ENCODE measurements around the gene SLC35F6.
A peak's percentile ranks its signal among the peaks of the same experiment; 100 is the strongest.

SLC35F6 gene

GRCh38 chr2:26807788-26808460, 43.8 kb downstream of the SLC35F6 start:
- DNase-seq = peak; percentile 46
- TF ChIP-seq CTCF (IDR thresholded peaks at IDR 0.05; ENCODE audit: low read depth, low read length) = no peak
- Histone ChIP-seq H3K4me1 (peaks cover 8% of the 10 kb centered on the region), H3K27me3 (no peaks in the 10 kb centered on the region), H3K4me3 (ENCODE audit: low read depth, low read length) (no peak overlapping the region), H3K36me3 (no peaks in the 10 kb centered on the region), H3K9me3 (no peaks in the 10 kb centered on the region)

DNA sequence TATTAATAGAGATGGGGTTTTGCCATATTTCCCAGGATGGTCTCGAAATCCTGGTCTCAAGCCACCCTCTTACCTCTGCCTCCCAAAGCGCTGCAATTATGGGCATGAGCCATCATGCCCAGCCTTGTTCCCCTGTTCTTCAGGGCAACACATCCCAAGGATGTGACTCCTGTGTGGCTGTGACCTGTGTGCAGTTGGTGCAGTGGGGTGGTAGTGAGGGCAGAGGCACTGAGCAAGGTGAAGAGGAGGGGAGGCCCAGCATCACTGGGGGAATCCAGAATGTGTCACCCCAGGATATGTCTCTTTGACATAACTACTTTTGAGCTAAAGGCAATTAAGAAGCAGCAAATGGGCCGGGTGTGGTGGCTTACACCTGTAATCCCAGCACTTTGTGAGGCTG, 45.1 kb downstream of the SLC35F6 start:
- DNase-seq = no peak
- no peaks in the 10 kb centered on the region for H3K36me3 ChIP-seq
- H3K9me3 ChIP-seq = no peaks in the 10 kb centered on the region
- TF ChIP-seq CTCF (IDR thresholded peaks at IDR 0.05; ENCODE audit: low read depth, low read length) = no peak
- peaks cover 8% of the 10 kb centered on the region for H3K4me1 ChIP-seq
- H3K27me3 ChIP-seq = no peaks in the 10 kb centered on the region
- no peak overlapping the region for H3K4me3 ChIP-seq (ENCODE audit: low read depth, low read length)

DNA sequence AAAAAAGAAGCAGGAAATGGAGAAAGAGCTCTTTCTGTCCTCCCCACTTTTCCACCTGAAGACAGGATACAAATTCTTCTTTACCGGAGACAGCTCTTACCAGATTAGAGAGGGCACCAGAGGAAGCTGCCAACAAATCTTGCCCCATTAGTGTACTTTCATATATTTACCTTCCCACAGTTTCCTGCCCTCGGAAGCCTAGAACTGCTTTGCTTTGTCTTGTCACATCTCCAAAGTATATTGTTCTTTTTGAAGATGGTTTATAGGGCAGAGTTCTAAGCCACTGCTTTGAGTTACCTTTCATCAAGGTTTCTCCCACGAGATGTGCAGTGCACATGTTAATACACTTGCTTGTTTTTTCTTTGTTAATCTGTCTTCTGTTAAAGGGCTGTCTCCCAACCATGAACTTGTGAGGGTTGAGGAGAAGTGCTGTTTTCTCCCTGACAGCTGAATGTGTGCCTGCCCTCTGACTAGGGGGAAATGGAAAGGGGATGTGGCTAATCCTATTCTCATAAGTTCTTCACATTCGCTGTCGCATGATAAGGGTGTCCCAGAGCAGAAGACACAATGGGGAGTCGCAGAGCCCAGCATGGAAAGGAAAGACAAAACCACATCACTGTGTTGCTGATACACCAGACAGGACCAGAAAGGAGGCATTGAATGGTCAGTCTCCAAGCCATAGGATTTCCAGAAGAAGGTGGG, 45.9 kb downstream of the SLC35F6 start:
- TF ChIP-seq CTCF (IDR thresholded peaks at IDR 0.05; ENCODE audit: low read depth, low read length) = no peak
- Histone ChIP-seq H3K27me3 (no peaks in the 10 kb centered on the region), H3K36me3 (no peaks in the 10 kb centered on the region), H3K9me3 (no peaks in the 10 kb centered on the region; the same call in 1 of the 2 replicates), H3K4me1 (peaks cover 8% of the 10 kb centered on the region), H3K4me3 (ENCODE audit: low read depth, low read length) (no peak overlapping the region)
- DNase-seq = no peak

GRCh38 chr2:26811261-26811660, 47.2 kb downstream of the SLC35F6 start:
- Histone ChIP-seq H3K4me3 (ENCODE audit: low read depth, low read length) (no peak overlapping the region), H3K4me1 (peaks cover 8% of the 10 kb centered on the region), H3K9me3 (no peaks in the 10 kb centered on the region; the same call in 1 of the 2 replicates), H3K27me3 (no peaks in the 10 kb centered on the region), H3K36me3 (no peaks in the 10 kb centered on the region)
- TF ChIP-seq CTCF (IDR thresholded peaks at IDR 0.05; ENCODE audit: low read depth, low read length) = no peak
- DNase-seq = no peak

GRCh38 chr2:26811791-26812694, 48.0 kb downstream of the SLC35F6 start:
- Histone ChIP-seq H3K36me3 (no peaks in the 10 kb centered on the region), H3K27me3 (no peaks in the 10 kb centered on the region), H3K4me3 (ENCODE audit: low read depth, low read length) (no peak overlapping the region), H3K4me1 (peaks cover 8% of the 10 kb centered on the region), H3K9me3 (no peaks in the 10 kb centered on the region; the same call in 1 of the 2 replicates)
- DNase-seq = no peak
- TF ChIP-seq CTCF (IDR thresholded peaks at IDR 0.05; ENCODE audit: low read depth, low read length) = no peak

Measured in BE2C (cell line).